ENCODE measurements around the gene SBSN. TPM values are rescaled to one million over a fixed set of nuclear protein-coding genes. Genes with fewer than 3 reads are reported as not detected.

Gene SBSN
- total and polyA plus RNA-seq, 8 donors: 0.15 to 0.16 TPM; not detected in 6

- DNase-seq (no peak), FAIRE-seq (no peak), ATAC-seq (no peak)
- intact Hi-C loops (cut with DNase I): loop anchor here in 2 of 3 donors (10.0 kb wide), 2 partner anchors 51 to 181 kb away; no protein-coding TSS in a partner anchor
- TF ChIP-seq, protein P1, sequence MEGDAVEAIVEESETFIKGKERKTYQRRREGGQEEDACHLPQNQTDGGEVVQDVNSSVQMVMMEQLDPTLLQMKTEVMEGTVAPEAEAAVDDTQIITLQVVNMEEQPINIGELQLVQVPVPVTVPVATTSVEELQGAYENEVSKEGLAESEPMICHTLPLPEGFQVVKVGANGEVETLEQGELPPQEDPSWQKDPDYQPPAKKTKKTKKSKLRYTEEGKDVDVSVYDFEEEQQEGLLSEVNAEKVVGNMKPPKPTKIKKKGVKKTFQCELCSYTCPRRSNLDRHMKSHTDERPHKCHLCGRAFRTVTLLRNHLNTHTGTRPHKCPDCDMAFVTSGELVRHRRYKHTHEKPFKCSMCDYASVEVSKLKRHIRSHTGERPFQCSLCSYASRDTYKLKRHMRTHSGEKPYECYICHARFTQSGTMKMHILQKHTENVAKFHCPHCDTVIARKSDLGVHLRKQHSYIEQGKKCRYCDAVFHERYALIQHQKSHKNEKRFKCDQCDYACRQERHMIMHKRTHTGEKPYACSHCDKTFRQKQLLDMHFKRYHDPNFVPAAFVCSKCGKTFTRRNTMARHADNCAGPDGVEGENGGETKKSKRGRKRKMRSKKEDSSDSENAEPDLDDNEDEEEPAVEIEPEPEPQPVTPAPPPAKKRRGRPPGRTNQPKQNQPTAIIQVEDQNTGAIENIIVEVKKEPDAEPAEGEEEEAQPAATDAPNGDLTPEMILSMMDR (IDR thresholded peaks at IDR 0.05): no peak
- H3K4me3 ChIP-seq: no peak overlapping the region
- H3K27me3 ChIP-seq: no peaks in the 10 kb centered on the region
- H3K27ac ChIP-seq: no peak overlapping the region
- no peaks in the 10 kb centered on the region for H3K9me3 ChIP-seq
- peaks cover 0 to 14% (median 4%) of the 10 kb centered on the region in 3 donors for H3K4me1 ChIP-seq
- H3K36me3 ChIP-seq: no peaks in the 10 kb centered on the region
- WGBS, 2 donors: 94 to 96% methylated on average over 15 of the region's 15 CpGs
Observed at GRCh38 chr19:35543280-35544109, 15.4 kb upstream of the SBSN start.

- ATAC-seq: no peak
- no peaks in the 10 kb centered on the region for H3K27me3 ChIP-seq
- H3K27ac ChIP-seq: no peak overlapping the region
- no peaks in the 10 kb centered on the region for H3K36me3 ChIP-seq
- no peak for FAIRE-seq
- H3K4me1 ChIP-seq: peaks cover 0 to 14% (median 4%) of the 10 kb centered on the region in 3 donors
- DNase-seq: no peak
- intact Hi-C loops (cut with DNase I): loop anchor here in 2 of 3 donors (10.0 kb wide), 2 partner anchors 53 to 183 kb away; no protein-coding TSS in a partner anchor
- TF ChIP-seq, protein P1 (IDR thresholded peaks at IDR 0.05): no peak
- no peak overlapping the region for H3K4me3 ChIP-seq
- whole genome bisulfite sequencing, 2 donors: 97% methylated on average over 11 of the region's 11 CpGs
- H3K9me3 ChIP-seq: no peaks in the 10 kb centered on the region
Observed at GRCh38 chr19:35542209-35542608, 14.1 kb upstream of the SBSN start.

DNA sequence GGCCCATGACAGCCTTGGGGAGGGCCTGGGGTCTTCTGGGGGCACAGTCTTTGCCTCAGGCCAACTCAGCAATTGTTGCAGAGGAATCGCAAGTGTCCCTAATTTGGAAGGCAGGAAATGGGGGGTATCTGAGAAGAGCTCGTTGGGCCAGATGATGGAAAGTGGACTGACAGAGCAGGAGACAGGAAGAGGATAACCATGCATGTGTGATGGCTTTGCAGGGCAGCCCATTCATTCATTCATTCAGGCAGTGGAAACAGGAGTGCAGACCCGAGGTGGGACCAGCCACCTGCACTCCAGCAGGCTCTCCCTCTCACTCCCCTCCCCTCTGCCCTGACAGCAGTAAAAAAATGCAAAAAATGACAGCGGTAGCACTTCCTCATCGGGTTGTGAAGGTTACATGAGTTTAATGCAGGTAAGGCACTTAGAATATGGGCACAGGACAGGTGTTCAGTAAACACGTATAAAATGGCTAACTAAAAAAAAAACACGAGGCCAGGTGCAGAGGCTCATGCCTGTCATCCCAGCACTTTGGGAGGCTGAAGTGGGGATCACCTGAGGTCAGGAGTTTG lies 12.3 kb upstream of the SBSN start:
- ATAC-seq (no peak), FAIRE-seq (no peak), DNase-seq (no peak)
- Histone ChIP-seq H3K4me3 (no peak overlapping the region), H3K27ac (no peak overlapping the region), H3K4me1 (peaks cover 0 to 5% (median 0%) of the 10 kb centered on the region in 3 donors), H3K27me3 (no peaks in the 10 kb centered on the region), H3K36me3 (no peaks in the 10 kb centered on the region), H3K9me3 (no peaks in the 10 kb centered on the region)
- intact Hi-C loops (cut with DNase I): loop anchor here in 2 of 3 donors (10.0 kb wide), 2 partner anchors 54 to 184 kb away; no protein-coding TSS in a partner anchor
- TF ChIP-seq, protein P1 (IDR thresholded peaks at IDR 0.05): no peak
- 71 to 72% methylated on average over 7 of the region's 7 CpGs for WGBS, 2 donors

GRCh38 chr19:35539850-35540249 lies 11.7 kb upstream of the SBSN start:
- no peak for FAIRE-seq
- intact Hi-C loops (cut with DNase I): loop anchor here in 2 of 3 donors (10.0 kb wide), 2 partner anchors 55 to 185 kb away; no protein-coding TSS in a partner anchor
- 76 to 83% methylated on average over 12 of the region's 12 CpGs for WGBS, 2 donors

More at GRCh38 chr19:35539850-35540249, 11.7 kb upstream of the SBSN start:
- H3K4me1 ChIP-seq: peaks cover 0 to 5% (median 0%) of the 10 kb centered on the region in 3 donors
- ATAC-seq (no peak), DNase-seq (peak in 1 of 6 donors; percentile 51)
- H3K27ac ChIP-seq: no peak overlapping the region
- H3K9me3 ChIP-seq: no peaks in the 10 kb centered on the region
- no peaks in the 10 kb centered on the region for H3K27me3 ChIP-seq
- TF ChIP-seq, protein P1 (IDR thresholded peaks at IDR 0.05): no peak
- H3K36me3 ChIP-seq: no peaks in the 10 kb centered on the region
- H3K4me3 ChIP-seq: no peak overlapping the region

Measured in pancreas (tissue), 10 donors.